OCI-LY7 (cell line): ENCODE data around the gene ZBTB20. TPM values are rescaled to one million over a fixed set of nuclear protein-coding genes. Genes with fewer than 3 reads are reported as not detected.

ENCODE experiments used
- BruUV-seq: library from RNA; stranded (reverse); fragments of 400-500 nt; replicated peaks from 2 replicates; lab custom pipeline; 2021; lab: Mats Ljungman, UMichigan
- CTCF ChIA-PET: fragments of 300-600 bp; sonication (Branson Sonifier 250); formaldehyde crosslinking; loops from one replicate; lab custom pipeline; 2022; ENCODE audit warnings: antibody characterized with exemption; ENCODE audit not compliant: unreplicated experiment; lab: Charles Lee
- POLR2A ChIA-PET: fragments of 300-600 bp; sonication (Branson Sonifier 250); formaldehyde crosslinking; loops from one replicate; lab custom pipeline; 2022; ENCODE audit warnings: antibody characterized with exemption; lab: Charles Lee
- DNase-seq: peaks from one replicate; pipeline ENCODE4 v3.0.0-alpha.2; 2015; ENCODE audit warnings: low spot score
- H2AFZ ChIP-seq: fragments of 200-600 bp; sonication (generic), shearing (Covaris generic); 2 replicates; pipeline ENCODE4 v1.6.1; 2014; ENCODE audit warnings: mild to moderate bottlenecking, antibody characterized with exemption, low read length, moderate library complexity
- H3K27ac ChIP-seq: fragments of 200-600 bp; sonication (generic); 2 replicates; pipeline ENCODE4 v1.5.1; 2014; ENCODE audit warnings: mixed run types, low read depth, mild to moderate bottlenecking, moderate library complexity, low read length, inconsistent platforms; ENCODE audit not compliant: poor library complexity, severe bottlenecking
- H3K36me3 ChIP-seq: fragments of 200-600 bp; sonication (generic); 2 replicates; pipeline ENCODE4 v1.6.1; 2014; ENCODE audit warnings: mild to moderate bottlenecking, antibody characterized with exemption, low read length, moderate library complexity, mixed read lengths; ENCODE audit not compliant: insufficient read depth
- H3K4me1 ChIP-seq: fragments of 200-600 bp; sonication (generic); 2 replicates; pipeline ENCODE4 v1.5.1; 2014; ENCODE audit warnings: mild to moderate bottlenecking, low read length; ENCODE audit not compliant: insufficient read depth, poor library complexity, severe bottlenecking
- H3K4me2 ChIP-seq: fragments of 200-600 bp; sonication (generic); 2 replicates; pipeline ENCODE4 v1.6.1; 2014; ENCODE audit warnings: mild to moderate bottlenecking, low read length
- H3K4me3 ChIP-seq: fragments of 200-600 bp; sonication (generic); 2 replicates; pipeline ENCODE4 v1.5.1; 2014; ENCODE audit warnings: mild to moderate bottlenecking, low read depth, low read length; ENCODE audit not compliant: poor library complexity, severe bottlenecking
- H3K79me2 ChIP-seq: fragments of 200-600 bp; sonication (generic); 2 replicates; pipeline ENCODE4 v1.6.1; 2016; ENCODE audit warnings: low read depth, mild to moderate bottlenecking, low read length, moderate library complexity, mixed read lengths; ENCODE audit not compliant: insufficient read depth
- H3K9me2 ChIP-seq: fragments of 200-600 bp; sonication (generic); 2 replicates; pipeline ENCODE4 v1.6.1; 2016; ENCODE audit warnings: mild to moderate bottlenecking, low read length, mixed read lengths; ENCODE audit not compliant: insufficient read depth
- H3K9me3 ChIP-seq: fragments of 200-600 bp; sonication (generic); 2 replicates; pipeline ENCODE4 v1.6.1; 2014; ENCODE audit warnings: mild to moderate bottlenecking, mixed run types, low read length, mixed read lengths
- H4K20me1 ChIP-seq: fragments of 200-600 bp; sonication (generic); 2 replicates; pipeline ENCODE4 v1.6.1; 2014; ENCODE audit warnings: mild to moderate bottlenecking, antibody characterized with exemption, low read length, moderate library complexity, mixed read lengths; ENCODE audit not compliant: insufficient read depth
- CTCF ChIP-seq: fragments of 200-600 bp; sonication (generic); conservative IDR thresholded peaks from 2 replicates; pipeline ENCODE4 v1.5.1; 2014; ENCODE audit warnings: mild to moderate bottlenecking, antibody characterized with exemption, low read length, moderate library complexity, mixed read lengths
- EZH2phosphoT487 ChIP-seq: fragments of 200-600 bp; sonication (generic); IDR thresholded peaks from 2 replicates; pipeline ENCODE4 v1.6.1; 2018; ENCODE audit warnings: low read depth, borderline replicate concordance, mild to moderate bottlenecking, mixed run types, antibody characterized with exemption, low read length, moderate library complexity, mixed read lengths
- intact Hi-C: fragments of 100-400 bp; cut with micrococcal nuclease; formaldehyde crosslinking; loops from one replicate; pipeline ENCODE4 v1.10.0; 2022; ENCODE audit not compliant: unreplicated experiment
- total RNA-seq, 2 experiments: library from RNA; depleted of rRNA in 1 of 2; stranded (reverse); fragments of >200 nt in 1 of 2; shearing (Covaris generic) in 1 of 2; gene quantifications; 2 replicates each; pipeline ENCODE4 v1.2.3, GENCODE V29; 2014 to 2022

Gene ZBTB20
- total RNA-seq, 2 experiments from 2014 or later, result 5.5 to 11.8 TPM

GRCh38 chr3:114764056-114764492 is 383.0 kb downstream of the ZBTB20 start:
- Histone ChIP-seq H3K9me2 (no peaks in the 10 kb centered on the region), H3K4me2 (no peak overlapping the region), H3K79me2 (no peaks in the 10 kb centered on the region), H3K9me3 (no peaks in the 10 kb centered on the region), H3K27ac (no peak overlapping the region), H3K4me3 (no peak overlapping the region), H2AFZ (no peak overlapping the region), H4K20me1 (no peaks in the 10 kb centered on the region), H3K36me3 (no peaks in the 10 kb centered on the region), H3K4me1 (no peaks in the 10 kb centered on the region)
- intact Hi-C loops, result no loop called here
- BruUV-seq, result no TSS peak
- CTCF ChIA-PET, result no interaction called here
- DNase-seq, result no peak
- no peak for TF ChIP-seq EZH2phosphoT487
- TF ChIP-seq CTCF, result no peak
- POLR2A ChIA-PET, result no interaction called here

- no peak overlapping the region for H3K4me3 ChIP-seq
- POLR2A ChIA-PET, result interaction anchor here (0.6 to 0.7 kb wide), 2 partner anchors 89 to 402 kb away, joined by 3 read pairs; no protein-coding TSS in a partner anchor
- no peak overlapping the region for H3K4me2 ChIP-seq
- no peaks in the 10 kb centered on the region for H3K4me1 ChIP-seq
- H2AFZ ChIP-seq, result no peak overlapping the region
- TF ChIP-seq CTCF, result no peak
- TF ChIP-seq EZH2phosphoT487, result no peak
- no peaks in the 10 kb centered on the region for H3K79me2 ChIP-seq
- H3K9me3 ChIP-seq, result no peaks in the 10 kb centered on the region
- H3K9me2 ChIP-seq, result no peaks in the 10 kb centered on the region
- H3K27ac ChIP-seq, result no peak overlapping the region
- BruUV-seq, result no TSS peak
- no peaks in the 10 kb centered on the region for H4K20me1 ChIP-seq
- DNase-seq, result no peak
- CTCF ChIA-PET, result no interaction called here
- intact Hi-C loops, result no loop called here
- no peaks in the 10 kb centered on the region for H3K36me3 ChIP-seq
Measured at GRCh38 chr3:114762144-114762543, 384.9 kb downstream of the ZBTB20 start.

GRCh38 chr3:114760679-114761078 is 386.4 kb downstream of the ZBTB20 start:
- H3K4me2 ChIP-seq, result no peak overlapping the region
- no peak for DNase-seq
- TF ChIP-seq CTCF (no peak), EZH2phosphoT487 (no peak)
- H3K9me2 ChIP-seq, result no peaks in the 10 kb centered on the region
- H3K36me3 ChIP-seq, result no peaks in the 10 kb centered on the region
- H3K9me3 ChIP-seq, result no peaks in the 10 kb centered on the region
- H3K4me1 ChIP-seq, result no peaks in the 10 kb centered on the region
- BruUV-seq, result no TSS peak
- H4K20me1 ChIP-seq, result no peaks in the 10 kb centered on the region
- no peaks in the 10 kb centered on the region for H3K79me2 ChIP-seq
- POLR2A ChIA-PET, result interaction anchor here (0.6 kb wide), 1 partner anchor 110 kb away, joined by 6 read pairs; no protein-coding TSS in a partner anchor
- no peak overlapping the region for H2AFZ ChIP-seq
- H3K27ac ChIP-seq, result no peak overlapping the region
- CTCF ChIA-PET, result no interaction called here
- intact Hi-C loops, result no loop called here
- no peak overlapping the region for H3K4me3 ChIP-seq
